RWPE1 (cell line): ENCODE measurements around the gene ADA.

Experiments
- CTCF ChIA-PET: fragments of 350-600 bp; sonication (Branson Sonifier 250); formaldehyde crosslinking; extraction: SDS; loops from one replicate; lab custom pipeline; 2021; lab: Yijun Ruan, JAX
- POLR2A ChIA-PET: fragments of 400-600 bp; formaldehyde crosslinking; extraction: SDS; loops from one replicate; lab custom pipeline; 2020; ENCODE audit warnings: antibody characterized with exemption; ENCODE audit not compliant: low non-redundant PET; lab: Yijun Ruan, JAX
- DNase-seq: peaks from one replicate; pipeline ENCODE4 v3.0.0; 2012; ENCODE audit warnings: low spot score
- H3K27ac ChIP-seq: fragments of 450-650 bp; 2 replicates; pipeline ENCODE4 v1.5.1; 2017
- CTCF ChIP-seq: fragments of 450-650 bp; conservative IDR thresholded peaks from 2 replicates; pipeline ENCODE4 v1.5.1; 2017; ENCODE audit warnings: low read depth, mild to moderate bottlenecking

ADA gene

GRCh38 chr20:44616604-44616964 lies 34.9 kb downstream of the ADA start:
- DNase-seq = no peak
- ChIA-PET CTCF (interaction anchor here (0.5 to 0.6 kb wide), 2 partner anchors 27 to 228 kb away, joined by 3 to 4 read pairs; no protein-coding TSS in a partner anchor), POLR2A (no interaction called here)
- H3K27ac ChIP-seq = 0 out of 2 replicates have a peak overlapping the region, but pooled peaks have one; percentile 1
- no peak for TF ChIP-seq CTCF

GRCh38 chr20:44615876-44616603 lies 35.5 kb downstream of the ADA start:
- ChIA-PET CTCF (no interaction called here), POLR2A (no interaction called here)
- DNase-seq = no peak
- H3K27ac ChIP-seq = peak overlapping the region; percentile 1; the same call in 1 of the 2 replicates
- TF ChIP-seq CTCF = no peak

GRCh38 chr20:44615169-44615791 lies 36.2 kb downstream of the ADA start:
- no peak for TF ChIP-seq CTCF
- CTCF ChIA-PET = interaction anchor here (0.6 to 1.6 kb wide), 2 partner anchors 68 to 167 kb away, joined by 4 to 7 read pairs; no protein-coding TSS in a partner anchor
- H3K27ac ChIP-seq = peak overlapping the region; percentile 42

GRCh38 chr20:44614525-44614924 lies 37.0 kb downstream of the ADA start:
- no peak for DNase-seq
- ChIA-PET POLR2A (no interaction called here), CTCF (interaction anchor here (0.6 to 1.6 kb wide), 2 partner anchors 69 to 168 kb away, joined by 4 to 7 read pairs; no protein-coding TSS in a partner anchor)
- no peak for TF ChIP-seq CTCF
- peak overlapping the region; percentile 42 for H3K27ac ChIP-seq

More at GRCh38 chr20:44615169-44615791, 36.2 kb downstream of the ADA start:
- POLR2A ChIA-PET = no interaction called here
- no peak for DNase-seq

GRCh38 chr20:44613575-44613974 lies 37.9 kb downstream of the ADA start:
- no peak for TF ChIP-seq CTCF
- POLR2A ChIA-PET = no interaction called here
- no peak overlapping the region for H3K27ac ChIP-seq
- CTCF ChIA-PET = no interaction called here
- no peak for DNase-seq

- DNase-seq = no peak
- peak overlapping the region; percentile 66 for H3K27ac ChIP-seq
- TF ChIP-seq CTCF = peak; percentile 89
- POLR2A ChIA-PET = interaction anchor here (0.7 to 1.3 kb wide), 3 partner anchors 135 to 772 kb away, joined by 5 to 10 read pairs (median 7); no protein-coding TSS in a partner anchor
- CTCF ChIA-PET = interaction anchor here (0.6 to 2.9 kb wide), 37 partner anchors 8 to 397 kb away, joined by 3 to 25 read pairs (median 4); partner anchors contain the start of genes FITM2, SERINC3 and TTPAL
Measured at GRCh38 chr20:44610313-44610962, 41.1 kb downstream of the ADA start.
